HEK293 (cell line): ENCODE measurements around the gene GIMD1.

Experiments
- CTCF ChIA-PET: fragments of 350-600 bp; formaldehyde crosslinking; extraction: SDS; loops from one replicate; lab custom pipeline; 2021; ENCODE audit warnings: antibody characterized with exemption; lab: Yijun Ruan, JAX
- POLR2A ChIA-PET: fragments of 300-600 bp; formaldehyde crosslinking; extraction: SDS; loops from one replicate; lab custom pipeline; 2020; ENCODE audit warnings: antibody characterized with exemption, inconsistent platforms; lab: Yijun Ruan, JAX
- H3K27ac ChIP-seq: fragments of 200-500 bp; sonication (Bioruptor generic); 2 replicates; pipeline ENCODE4 v1.5.1; 2014; ENCODE audit warnings: low read depth, low read length, control low read depth, inconsistent platforms; ENCODE audit errors: extremely low read depth
- H3K36me3 ChIP-seq, 2 experiments: fragments of 200-500 bp in 1 of 2; sonication (Bioruptor generic) in 1 of 2; 1 replicate in 1 of 2; 2 replicates in 1 of 2; pipeline ENCODE4 v1.5.1; 2014 to 2017; ENCODE audit warnings: inconsistent platforms in 2 of 2, low read length in 2 of 2; ENCODE audit not compliant: control insufficient read depth in 2 of 2, insufficient read depth in 1 of 2
- H3K4me1 ChIP-seq: fragments of 200-500 bp; sonication (Bioruptor generic); 2 replicates; pipeline ENCODE4 v1.5.1; 2014; ENCODE audit warnings: mild to moderate bottlenecking, low read length, inconsistent platforms; ENCODE audit not compliant: control insufficient read depth, insufficient read depth
- H3K4me3 ChIP-seq: 2 replicates; pipeline ENCODE4 v1.5.1; 2011; ENCODE audit warnings: low read depth, mild to moderate bottlenecking, control low read depth, low read length, moderate library complexity
- H3K9me3 ChIP-seq: fragments of 200-500 bp; sonication (Bioruptor generic); 2 replicates; pipeline ENCODE4 v1.5.1; 2014; ENCODE audit warnings: low read depth, low read length, inconsistent platforms; ENCODE audit not compliant: control insufficient read depth, insufficient read depth
- GFI1B ChIP-seq: fragments of 450-650 bp; formaldehyde crosslinking; IDR thresholded peaks from 2 replicates; pipeline ENCODE4 v1.5.1; 2016; ENCODE audit warnings: missing biosample characterization, missing genetic modification characterization
- MYNN ChIP-seq: fragments of 450-650 bp; formaldehyde crosslinking; IDR thresholded peaks from 2 replicates; pipeline ENCODE4 v1.5.1; 2016; ENCODE audit warnings: missing biosample characterization, missing genetic modification characterization, borderline replicate concordance
- ZBTB21 ChIP-seq: fragments of 450-650 bp; formaldehyde crosslinking; IDR thresholded peaks from 2 replicates; pipeline ENCODE4 v1.5.1; 2017; ENCODE audit warnings: missing biosample characterization, missing genetic modification characterization
- ZBTB8A ChIP-seq: fragments of 450-650 bp; formaldehyde crosslinking; IDR thresholded peaks from 2 replicates; pipeline ENCODE4 v1.5.1; 2016; ENCODE audit warnings: missing biosample characterization, missing genetic modification characterization
- ZNF169 ChIP-seq: fragments of 450-650 bp; formaldehyde crosslinking; IDR thresholded peaks from 2 replicates; pipeline ENCODE4 v1.5.1; 2016; ENCODE audit warnings: missing biosample characterization, missing genetic modification characterization
- ZNF211 ChIP-seq: fragments of 450-650 bp; formaldehyde crosslinking; IDR thresholded peaks from 2 replicates; pipeline ENCODE4 v1.5.1; 2016; ENCODE audit warnings: low read depth, missing biosample characterization, missing genetic modification characterization
- ZNF274 ChIP-seq, 2 experiments: fragments of 200-500 bp in 1 of 2; fragments of 450-650 bp in 1 of 2; sonication (Bioruptor generic) in 1 of 2; formaldehyde crosslinking in 1 of 2; IDR thresholded peaks; 2 replicates each; pipeline versions ENCODE4 v1.5.1 to v1.6.1; 2014 to 2016; ENCODE audit warnings: borderline replicate concordance in 1 of 2, inconsistent platforms in 1 of 2, low read length in 1 of 2, missing biosample characterization in 1 of 2, missing genetic modification characterization in 1 of 2
- ZNF350 ChIP-seq: fragments of 450-650 bp; formaldehyde crosslinking; IDR thresholded peaks from 2 replicates; pipeline ENCODE4 v1.5.0; 2017; ENCODE audit warnings: missing biosample characterization, mild to moderate bottlenecking, missing genetic modification characterization
- ZNF394 ChIP-seq: fragments of 450-650 bp; formaldehyde crosslinking; IDR thresholded peaks from 2 replicates; pipeline ENCODE4 v1.5.1; 2016; ENCODE audit warnings: missing biosample characterization, missing genetic modification characterization, mild to moderate bottlenecking, moderate library complexity, borderline replicate concordance
- ZNF416 ChIP-seq: fragments of 450-650 bp; formaldehyde crosslinking; IDR thresholded peaks from 2 replicates; pipeline ENCODE4 v1.5.1; 2016; ENCODE audit warnings: missing biosample characterization, missing genetic modification characterization
- ZNF610 ChIP-seq: fragments of 450-650 bp; formaldehyde crosslinking; IDR thresholded peaks from 2 replicates; pipeline ENCODE4 v1.5.1; 2016; ENCODE audit warnings: missing biosample characterization, missing genetic modification characterization, borderline replicate concordance
- ZNF623 ChIP-seq: fragments of 450-650 bp; formaldehyde crosslinking; IDR thresholded peaks from 2 replicates; pipeline ENCODE4 v1.5.1; 2016; ENCODE audit warnings: missing biosample characterization, missing genetic modification characterization
- ZNF776 ChIP-seq: fragments of 450-650 bp; formaldehyde crosslinking; IDR thresholded peaks from 2 replicates; pipeline ENCODE4 v1.5.0; 2017; ENCODE audit warnings: missing biosample characterization, missing genetic modification characterization, borderline replicate concordance

The GIMD1 gene

DNA sequence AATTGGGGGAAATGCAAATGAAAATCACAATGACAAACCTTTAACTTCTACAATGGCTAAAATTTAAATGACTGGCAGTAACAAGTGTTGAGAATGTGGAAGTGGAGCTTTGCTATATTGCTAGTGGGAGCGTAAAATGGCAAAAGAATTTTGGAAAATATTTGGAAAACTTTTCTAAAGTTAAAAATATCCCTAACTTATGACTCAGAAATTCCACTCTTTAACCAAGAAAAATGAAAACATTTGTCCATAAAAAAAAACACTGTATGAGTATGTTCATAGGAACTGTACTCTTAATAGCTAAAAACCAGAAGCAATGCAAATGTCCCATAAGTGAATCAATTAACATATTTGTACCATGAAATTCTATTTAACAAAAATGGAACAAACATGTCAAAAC, 56.2 kb downstream of the GIMD1 start:
- peaks cover 2% of the 10 kb centered on the region; the same call in 1 of the 2 replicates for H3K4me1 ChIP-seq
- no peaks in the 10 kb centered on the region for H3K9me3 ChIP-seq
- CTCF ChIA-PET: no interaction called here
- TF ChIP-seq ZNF211 (tag by site-specific recombination): no peak
- no peak for TF ChIP-seq ZNF610
- TF ChIP-seq ZNF394: no peak
- TF ChIP-seq MYNN (tag by site-specific recombination): no peak
- no peak for TF ChIP-seq ZBTB21 (tag by site-specific recombination)
- TF ChIP-seq ZNF416: no peak
- TF ChIP-seq ZNF350 (tag by site-specific recombination): no peak
- no peak for TF ChIP-seq GFI1B (tag by site-specific recombination)
- TF ChIP-seq ZNF169: no peak
- no peak for TF ChIP-seq ZNF623 (tag by site-specific recombination)
- TF ChIP-seq ZNF274 (IDR thresholded peaks at IDR 0.05; ENCODE audit: low read length): no peak
- no peak for TF ChIP-seq ZNF274 (tag by site-specific recombination; IDR thresholded peaks at IDR 0.05; ENCODE audit: borderline replicate concordance)
- no peak for TF ChIP-seq ZNF776 (tag by site-specific recombination)
- TF ChIP-seq ZBTB8A (tag by site-specific recombination): no peak
- peaks cover 0 to 6% of the 10 kb centered on the region in 2 experiments; a peak in 1 of 3 replicates for H3K36me3 ChIP-seq
- no peak overlapping the region for H3K27ac ChIP-seq
- no peak overlapping the region for H3K4me3 ChIP-seq
- POLR2A ChIA-PET: no interaction called here
